Measurements from ENCODE around the gene PLPPR1.

Gene PLPPR1

DNA sequence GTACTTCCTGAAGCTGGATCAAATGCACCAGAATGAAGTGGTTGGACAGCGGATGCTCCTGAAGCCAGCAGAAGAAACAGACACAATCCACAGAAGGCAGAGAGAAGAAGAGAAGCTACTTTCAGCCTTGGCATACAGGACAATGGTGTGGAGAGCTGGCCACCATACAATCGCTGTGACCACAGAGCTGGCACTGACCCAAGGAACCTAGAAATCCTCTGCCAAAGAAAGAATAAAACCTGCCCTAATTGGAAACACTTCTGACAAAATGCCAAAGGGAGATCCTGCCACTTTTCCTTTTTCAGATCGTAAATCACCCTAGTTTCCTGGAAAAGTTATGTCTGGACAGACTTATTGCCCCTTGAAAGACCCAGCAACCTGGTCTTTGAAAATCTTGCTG, 278.5 kb downstream of the PLPPR1 start:
- TF ChIP-seq GATA2 (IDR thresholded peaks at IDR 0.05; ENCODE audit: low read depth, low read length) (no peak), GATA3 (IDR thresholded peaks at IDR 0.05; ENCODE audit: low read depth, low read length) (no peak)

DNA sequence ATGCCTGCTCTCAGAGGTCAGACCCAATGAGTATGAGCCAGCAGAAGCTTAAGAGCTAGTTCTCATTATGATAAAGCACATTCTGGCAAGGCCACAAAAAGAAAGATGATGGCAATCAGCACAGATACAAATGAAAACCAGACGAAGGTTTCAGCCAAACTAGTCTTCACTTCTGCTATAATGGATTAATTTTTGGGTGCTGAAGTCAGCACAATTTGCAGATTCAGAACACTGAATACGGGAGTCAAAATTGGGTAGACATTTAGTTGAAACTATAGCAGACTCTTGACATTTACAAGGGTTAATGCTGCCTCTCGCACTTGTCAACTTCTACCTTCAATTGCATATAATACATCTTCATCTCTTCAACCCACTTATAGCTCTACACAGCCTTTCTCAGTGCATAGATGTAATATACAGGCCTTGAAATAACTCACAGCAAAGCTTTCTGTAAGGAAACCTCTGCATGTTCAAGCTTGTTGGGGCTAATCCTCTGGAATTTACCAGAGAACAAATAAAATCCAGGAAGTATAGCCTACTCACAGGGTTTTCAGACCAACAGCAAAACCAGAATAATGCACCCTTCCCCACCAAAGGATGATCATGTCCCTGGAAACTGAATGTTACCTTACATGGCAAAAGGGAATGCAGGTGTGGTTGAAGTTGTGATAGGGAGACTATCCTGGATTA, 279.1 kb downstream of the PLPPR1 start:
- peak; percentile 45; the same call in 1 of the 2 replicates for TF ChIP-seq GATA2 (IDR thresholded peaks at IDR 0.05; ENCODE audit: low read depth, low read length)
- TF ChIP-seq GATA3 (IDR thresholded peaks at IDR 0.05; ENCODE audit: low read depth, low read length) = no peak

DNA sequence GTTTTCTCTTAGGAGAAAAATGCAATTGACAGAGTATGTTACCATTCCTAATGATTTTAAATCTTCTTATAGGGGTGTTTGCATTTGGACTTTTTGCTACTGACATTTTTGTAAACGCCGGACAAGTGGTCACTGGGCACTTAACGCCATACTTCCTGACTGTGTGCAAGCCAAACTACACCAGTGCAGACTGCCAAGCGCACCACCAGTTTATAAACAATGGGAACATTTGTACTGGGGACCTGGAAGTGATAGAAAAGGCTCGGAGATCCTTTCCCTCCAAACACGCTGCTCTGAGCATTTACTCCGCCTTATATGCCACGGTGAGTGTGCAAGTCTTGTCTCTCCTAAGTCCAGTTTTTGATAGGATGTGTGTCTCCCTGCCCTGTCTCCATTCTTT, 280.6 kb downstream of the PLPPR1 start:
- TF ChIP-seq GATA3 (IDR thresholded peaks at IDR 0.05; ENCODE audit: low read depth, low read length) (no peak), GATA2 (IDR thresholded peaks at IDR 0.05; ENCODE audit: low read depth, low read length) (no peak)

DNA sequence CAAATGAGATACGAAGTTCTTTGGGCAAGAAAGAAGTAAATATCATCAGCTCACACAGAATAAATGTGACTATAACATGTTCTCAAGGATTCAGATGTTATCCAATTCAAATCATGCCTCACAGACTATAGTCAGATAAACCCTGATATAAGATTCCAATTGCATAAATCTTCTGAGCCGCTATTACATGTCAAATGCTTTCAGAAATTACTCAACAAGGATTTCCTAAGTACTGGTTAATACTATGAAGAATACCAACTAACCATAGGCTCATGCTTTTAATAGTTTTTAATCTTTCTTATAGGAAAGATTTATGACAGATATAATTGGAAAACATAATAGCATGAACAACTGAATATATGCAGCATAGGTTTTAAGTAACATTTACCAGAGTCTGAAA, 282.7 kb downstream of the PLPPR1 start:
- TF ChIP-seq GATA2 (IDR thresholded peaks at IDR 0.05; ENCODE audit: low read depth, low read length) = no peak

DNA sequence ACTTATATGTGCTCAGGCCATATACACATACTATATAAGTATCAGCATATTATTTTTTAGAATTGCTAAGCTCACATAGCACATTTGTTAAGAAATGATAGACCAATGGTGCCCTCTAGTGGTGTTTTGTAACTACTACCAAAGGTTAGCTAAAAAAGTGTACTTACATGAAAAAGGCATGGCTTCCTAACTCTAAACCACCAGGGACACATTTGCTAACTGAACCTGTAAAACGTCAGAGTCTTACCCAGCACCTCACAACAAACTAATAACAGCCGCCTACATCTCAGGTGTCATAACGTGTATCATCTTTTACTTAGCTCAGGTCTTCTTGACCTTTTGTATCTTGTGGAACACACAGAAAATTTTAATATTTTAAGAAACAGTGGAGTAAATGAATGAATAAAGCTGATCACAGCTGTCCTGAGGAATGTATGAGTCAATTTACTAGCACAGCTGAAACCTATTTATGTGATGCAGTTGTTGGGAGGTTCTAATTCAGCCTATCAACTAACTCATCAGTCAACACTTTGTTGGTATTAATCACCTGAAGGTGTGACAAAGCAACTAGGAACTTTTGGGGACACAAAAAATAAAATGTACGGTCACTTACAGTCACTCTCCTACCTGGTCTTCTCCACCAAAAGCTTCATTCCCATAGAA, 283.4 kb downstream of the PLPPR1 start:
- no peak for TF ChIP-seq GATA3 (IDR thresholded peaks at IDR 0.05; ENCODE audit: low read depth, low read length)
- no peak for TF ChIP-seq GATA2 (IDR thresholded peaks at IDR 0.05; ENCODE audit: low read depth, low read length)

DNA sequence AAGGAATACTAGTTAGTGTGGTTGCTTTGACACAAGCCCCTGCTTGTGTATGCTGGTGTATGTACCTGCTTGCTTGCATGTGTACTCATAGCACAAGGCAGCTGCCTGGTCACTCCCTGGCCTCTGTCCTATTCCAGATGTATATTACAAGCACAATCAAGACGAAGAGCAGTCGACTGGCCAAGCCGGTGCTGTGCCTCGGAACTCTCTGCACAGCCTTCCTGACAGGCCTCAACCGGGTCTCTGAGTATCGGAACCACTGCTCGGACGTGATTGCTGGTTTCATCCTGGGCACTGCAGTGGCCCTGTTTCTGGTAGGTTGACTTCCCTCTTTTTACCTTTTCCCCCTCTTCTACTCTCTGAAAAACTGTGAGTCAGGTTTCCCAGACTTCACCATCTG, 284.1 kb downstream of the PLPPR1 start:
- no peak for TF ChIP-seq GATA3 (IDR thresholded peaks at IDR 0.05; ENCODE audit: low read depth, low read length)
- no peak for TF ChIP-seq GATA2 (IDR thresholded peaks at IDR 0.05; ENCODE audit: low read depth, low read length)

DNA sequence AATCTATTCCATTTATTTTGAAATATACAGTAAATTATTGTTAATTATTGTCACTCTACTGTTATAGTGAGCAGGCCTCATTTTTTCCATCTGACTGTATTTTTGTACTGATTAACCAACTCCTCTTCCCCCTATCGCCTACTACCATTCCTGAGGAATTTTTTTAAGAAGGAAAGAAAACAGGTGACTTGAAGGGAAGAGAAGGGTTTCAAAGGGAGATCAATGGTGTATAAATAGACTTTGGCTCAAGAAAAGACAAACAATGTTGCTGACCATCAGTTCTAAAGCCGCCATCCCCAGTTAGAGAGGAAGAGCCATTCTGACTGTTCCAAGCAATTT, 286.6 kb downstream of the PLPPR1 start:
- no peak for TF ChIP-seq GATA2 (IDR thresholded peaks at IDR 0.05; ENCODE audit: low read depth, low read length)
- no peak for TF ChIP-seq GATA3 (IDR thresholded peaks at IDR 0.05; ENCODE audit: low read depth, low read length)

DNA sequence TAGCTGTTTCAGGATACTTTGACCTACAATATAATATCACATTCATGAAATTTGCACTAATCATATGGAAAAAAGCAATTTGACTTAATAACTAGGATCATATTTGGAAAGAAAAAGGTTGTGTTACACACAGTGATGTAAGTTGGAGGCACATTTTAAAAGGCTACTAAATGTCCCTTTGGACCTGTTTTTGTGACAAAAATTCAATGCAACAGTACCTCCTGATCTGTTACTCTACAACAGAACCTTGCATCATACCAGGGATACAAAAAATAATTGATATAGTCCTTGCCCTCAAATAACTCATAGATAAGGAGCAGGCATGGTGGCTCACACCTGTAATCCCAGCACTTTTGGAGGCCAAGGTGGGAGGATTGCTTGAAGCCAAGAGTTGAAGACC, 289.2 kb downstream of the PLPPR1 start:
- TF ChIP-seq GATA3 (IDR thresholded peaks at IDR 0.05; ENCODE audit: low read depth, low read length) (no peak), GATA2 (IDR thresholded peaks at IDR 0.05; ENCODE audit: low read depth, low read length) (no peak)

DNA sequence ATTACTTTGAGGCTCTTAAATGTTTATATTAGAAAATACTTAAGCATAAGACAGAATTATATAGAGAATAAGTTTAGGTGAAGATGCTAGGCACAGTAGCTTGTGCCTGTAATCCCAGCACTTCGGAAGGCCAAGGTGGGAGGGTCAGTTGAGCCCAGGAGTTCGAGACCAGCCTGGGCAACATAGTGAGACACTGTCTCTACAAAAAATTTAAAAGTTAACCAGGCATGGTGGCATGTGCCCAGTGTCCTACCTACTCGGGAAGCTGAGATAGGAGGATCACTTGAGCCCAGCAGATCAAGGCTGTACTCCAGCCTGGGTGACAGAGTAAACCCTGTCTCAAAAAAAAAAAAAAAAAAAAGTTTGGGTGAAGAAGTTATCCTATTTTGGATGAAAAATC, 294.6 kb downstream of the PLPPR1 start:
- no peak for TF ChIP-seq GATA2 (IDR thresholded peaks at IDR 0.05; ENCODE audit: low read depth, low read length)
- TF ChIP-seq GATA3 (IDR thresholded peaks at IDR 0.05; ENCODE audit: low read depth, low read length) = no peak

DNA sequence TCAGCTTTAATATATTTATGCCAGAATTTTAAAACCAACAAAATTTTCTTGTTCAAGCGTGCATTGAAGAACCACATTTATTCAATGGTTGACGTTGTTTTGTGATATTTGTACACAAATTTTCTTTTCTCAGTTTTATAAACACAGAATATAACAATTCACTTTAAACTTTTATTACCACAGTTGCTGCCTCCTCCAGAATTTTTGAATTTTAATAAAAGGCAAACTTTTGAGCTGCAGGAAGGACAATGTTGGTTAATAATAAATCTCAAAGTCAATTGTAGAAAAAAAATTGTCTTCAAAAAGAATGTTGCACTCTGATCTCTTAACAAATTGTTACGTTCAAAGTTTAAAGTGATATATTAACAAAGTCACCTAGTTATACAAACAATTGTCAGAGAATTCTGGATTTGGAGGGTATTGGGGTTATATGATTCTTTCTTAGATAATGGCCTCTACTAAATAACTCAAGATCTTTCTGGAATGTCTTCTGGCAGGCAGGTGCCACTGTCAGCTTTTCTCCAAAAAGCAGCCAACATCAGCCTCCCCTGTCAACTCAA, 295.8 kb downstream of the PLPPR1 start:
- TF ChIP-seq GATA2 (IDR thresholded peaks at IDR 0.05; ENCODE audit: low read depth, low read length) (no peak), GATA3 (IDR thresholded peaks at IDR 0.05; ENCODE audit: low read depth, low read length) (no peak)

DNA sequence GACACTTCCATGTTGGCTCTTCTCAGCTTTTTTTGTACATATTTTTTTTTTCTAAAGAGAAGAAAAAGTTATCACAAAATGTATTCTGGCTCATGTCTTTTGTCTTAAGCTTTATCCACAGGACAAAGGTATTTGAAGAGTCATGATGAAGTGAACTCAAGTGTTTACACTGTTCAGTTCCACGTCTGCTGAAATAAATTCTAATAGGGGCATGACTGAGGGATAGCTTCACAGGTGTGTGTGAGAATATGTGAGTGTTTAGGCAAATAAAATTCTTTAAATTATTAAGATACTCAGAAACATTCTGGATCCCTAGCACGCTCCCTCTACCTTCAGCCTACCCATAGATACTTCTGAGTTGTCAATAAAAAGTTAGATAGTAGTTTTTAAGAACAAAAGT, 296.5 kb downstream of the PLPPR1 start:
- TF ChIP-seq GATA3 (IDR thresholded peaks at IDR 0.05; ENCODE audit: low read depth, low read length) = no peak
- TF ChIP-seq GATA2 (IDR thresholded peaks at IDR 0.05; ENCODE audit: low read depth, low read length) = no peak

DNA sequence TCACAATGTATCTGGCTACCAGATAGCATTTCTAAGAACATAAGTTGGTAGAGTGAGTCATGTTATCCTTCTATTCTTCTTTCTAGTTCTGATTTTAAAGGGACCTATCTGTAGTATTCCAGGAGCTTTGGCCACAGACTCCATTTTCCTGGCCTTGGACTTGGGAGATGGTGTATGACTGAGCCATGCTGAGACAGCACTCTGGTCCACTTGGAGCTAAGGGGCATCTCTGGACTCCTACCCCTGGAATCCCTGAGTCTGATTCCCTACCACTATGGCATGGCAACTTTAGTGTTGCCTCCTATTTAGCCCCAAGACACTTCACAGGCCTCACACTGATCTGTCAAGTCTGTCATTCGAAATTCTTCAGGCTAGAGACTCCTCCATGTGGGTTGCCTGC, 297.5 kb downstream of the PLPPR1 start:
- TF ChIP-seq GATA2 (IDR thresholded peaks at IDR 0.05; ENCODE audit: low read depth, low read length) (no peak), GATA3 (IDR thresholded peaks at IDR 0.05; ENCODE audit: low read depth, low read length) (no peak)

DNA sequence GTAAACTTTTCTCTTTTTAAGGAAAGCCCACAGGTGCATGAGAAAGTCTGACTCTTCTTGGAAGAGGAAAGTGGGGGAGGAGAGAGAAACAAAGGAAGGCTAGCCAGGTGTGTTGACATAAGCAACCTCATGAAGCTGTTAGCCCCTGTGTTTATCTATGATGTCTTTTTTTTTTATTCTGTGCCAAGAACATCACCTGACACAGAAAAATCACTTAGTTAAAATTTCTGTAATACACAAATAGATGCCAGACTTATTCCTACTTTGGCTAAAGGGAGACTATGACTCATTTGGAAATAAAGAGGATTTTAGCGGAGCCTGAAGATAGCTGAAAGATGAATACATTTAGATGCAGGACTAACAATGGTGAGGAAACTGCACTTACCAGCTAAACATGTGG, 298.0 kb downstream of the PLPPR1 start:
- TF ChIP-seq GATA3 (IDR thresholded peaks at IDR 0.05; ENCODE audit: low read depth, low read length) = no peak
- no peak for TF ChIP-seq GATA2 (IDR thresholded peaks at IDR 0.05; ENCODE audit: low read depth, low read length)

DNA sequence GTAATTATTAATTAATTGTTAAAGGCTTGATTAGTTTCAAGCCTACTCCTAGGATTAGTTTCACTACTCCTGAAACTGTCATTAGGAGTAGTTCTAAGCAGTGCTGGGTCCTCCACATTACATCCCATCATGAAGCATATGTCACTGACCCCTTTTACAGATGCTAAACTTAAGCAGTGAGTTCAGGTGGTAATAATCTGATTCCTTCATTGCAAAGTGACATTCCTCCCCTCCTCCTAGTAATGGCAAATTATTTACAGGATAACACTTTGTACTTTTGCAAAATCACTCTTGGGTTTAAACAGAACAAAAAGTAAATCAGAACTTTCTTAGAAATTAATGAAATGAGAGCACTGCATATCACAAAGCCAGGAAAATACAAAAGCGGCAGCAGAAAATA, 303.8 kb downstream of the PLPPR1 start:
- TF ChIP-seq GATA3 (IDR thresholded peaks at IDR 0.05; ENCODE audit: low read depth, low read length) (no peak), GATA2 (IDR thresholded peaks at IDR 0.05; ENCODE audit: low read depth, low read length) (no peak)

DNA sequence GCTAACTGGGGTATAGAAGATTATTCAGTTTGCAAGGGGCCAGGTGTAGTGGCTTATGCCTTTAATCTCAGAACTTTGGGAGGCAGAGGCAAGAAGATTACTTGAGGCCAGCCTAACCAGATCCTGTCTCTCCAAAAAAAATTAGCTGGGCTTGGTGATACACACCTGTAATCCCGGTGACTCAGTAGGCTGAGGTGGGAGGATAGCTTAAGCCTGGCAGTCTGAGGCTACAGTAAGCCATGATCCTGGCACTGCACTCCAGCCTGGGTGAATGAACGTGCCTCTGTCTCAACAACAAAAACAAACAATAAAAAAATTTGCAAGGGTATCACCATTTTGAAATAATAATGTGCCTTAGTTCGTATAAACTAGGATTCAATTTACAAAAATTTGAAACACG, 305.0 kb downstream of the PLPPR1 start:
- no peak for TF ChIP-seq GATA3 (IDR thresholded peaks at IDR 0.05; ENCODE audit: low read depth, low read length)
- no peak for TF ChIP-seq GATA2 (IDR thresholded peaks at IDR 0.05; ENCODE audit: low read depth, low read length)
